SJSA1 (cell line): ENCODE measurements around the gene SFPQ. TPM values are rescaled to one million over a fixed set of nuclear protein-coding genes. Genes with fewer than 3 reads are reported as not detected.
"Not testable (repeated sequence)": the region's sequence is repeated elsewhere in the genome, so short reads cannot be mapped to it uniquely, and the experiment has no call there.

Experiments
- DNase-seq, 2 experiments: peaks; one replicate each; pipeline ENCODE4 v3.0.0-alpha.2; 2015 to 2020; ENCODE audit warnings: low spot score in 2 of 2, low read depth in 1 of 2
- H3K27ac ChIP-seq: fragments of 250-450 bp; sonication (Bioruptor Pico); 2 replicates; pipeline ENCODE4 v1.5.1; 2020; ENCODE audit warnings: mild to moderate bottlenecking, moderate library complexity
- H3K27me3 ChIP-seq: fragments of 250-450 bp; sonication (Bioruptor Pico); replicated peaks from 2 replicates; pipeline ENCODE4 v1.5.1; 2020; ENCODE audit warnings: mild to moderate bottlenecking, moderate library complexity
- H3K36me3 ChIP-seq: fragments of 250-450 bp; sonication (Bioruptor Pico); 2 replicates; pipeline ENCODE4 v1.5.1; 2020; ENCODE audit warnings: mild to moderate bottlenecking
- H3K4me1 ChIP-seq: fragments of 250-450 bp; sonication (Bioruptor Pico); replicated peaks from 2 replicates; pipeline ENCODE4 v1.6.1; 2021; ENCODE audit warnings: mild to moderate bottlenecking
- H3K4me3 ChIP-seq: fragments of 250-450 bp; sonication (Bioruptor Pico); 2 replicates; pipeline ENCODE4 v1.5.1; 2020; ENCODE audit warnings: mild to moderate bottlenecking
- H3K9me3 ChIP-seq: fragments of 250-450 bp; sonication (Bioruptor Pico); replicated peaks from 2 replicates; pipeline ENCODE4 v1.5.1; 2020; ENCODE audit warnings: mild to moderate bottlenecking
- total RNA-seq: library from RNA; depleted of rRNA; stranded (reverse); fragments of >200 nt; shearing (Covaris generic); gene quantifications from 2 replicates; pipeline ENCODE4 v1.2.3, GENCODE V29; 2014; rRNA removed

Gene SFPQ
- total RNA-seq, 1 experiment from 2014 or later = 371 TPM

- Histone ChIP-seq H3K4me1 (no peaks in the 10 kb centered on the region), H3K4me3 (no peak overlapping the region), H3K27me3 (peaks cover 3% of the 10 kb centered on the region; the same call in 1 of the 2 replicates), H3K9me3 (no peaks in the 10 kb centered on the region), H3K36me3 (no peaks in the 10 kb centered on the region), H3K27ac (no peak overlapping the region)
- no peak for DNase-seq
Observed at GRCh38 chr1:35143737-35144508, 49.0 kb downstream of the SFPQ start.

- not testable (repeated sequence) for H3K9me3 ChIP-seq, H3K4me3 ChIP-seq, H3K4me1 ChIP-seq, H3K27me3 ChIP-seq, H3K27ac ChIP-seq, DNase-seq, H3K36me3 ChIP-seq
Observed at GRCh38 chr1:35142728-35143127, 50.2 kb downstream of the SFPQ start.

- H3K4me1 ChIP-seq, H3K27ac ChIP-seq, H3K36me3 ChIP-seq, H3K9me3 ChIP-seq, H3K4me3 ChIP-seq, DNase-seq, H3K27me3 ChIP-seq: not testable (repeated sequence)
Observed at GRCh38 chr1:35142294-35142693, 50.7 kb downstream of the SFPQ start.

- H3K36me3 ChIP-seq, H3K4me1 ChIP-seq, DNase-seq, H3K27me3 ChIP-seq, H3K27ac ChIP-seq, H3K9me3 ChIP-seq, H3K4me3 ChIP-seq: not testable (repeated sequence)
Observed at GRCh38 chr1:35137590-35137989, 55.4 kb downstream of the SFPQ start.

- Histone ChIP-seq H3K4me3 (no peak overlapping the region), H3K36me3 (no peaks in the 10 kb centered on the region), H3K9me3 (no peaks in the 10 kb centered on the region), H3K27ac (no peak overlapping the region), H3K4me1 (no peaks in the 10 kb centered on the region), H3K27me3 (peaks cover 3% of the 10 kb centered on the region; the same call in 1 of the 2 replicates)
- no peak for DNase-seq
Observed at GRCh38 chr1:35136780-35137179, 56.2 kb downstream of the SFPQ start.

Other genes starting within 250 kb of the SFPQ start
- gene TMEM35B, start 207.8 kb downstream of the SFPQ start, total RNA-seq = 33.0 and 42.4 TPM in 2 replicates
- gene ZMYM6, start 161.2 kb downstream of the SFPQ start, total RNA-seq = 10.2 and 11.9 TPM in 2 replicates
- 12.6 and 25.3 TPM in 2 replicates for gene ZMYM1, start 113.8 kb downstream of the SFPQ start, total RNA-seq
- gene ZMYM4, start 75.6 kb upstream of the SFPQ start, total RNA-seq = 18.7 and 38.8 TPM in 2 replicates